Renal pelvis (tissue), 4 donors: ENCODE measurements around the gene NFATC2. TPM values are rescaled to one million over a fixed set of nuclear protein-coding genes. Genes with fewer than 3 reads are reported as not detected.
"Not testable (repeated sequence)": the region's sequence is repeated elsewhere in the genome, so short reads cannot be mapped to it uniquely, and the experiment has no call there.

Experiments
- DNase-seq: peaks from one replicate; pipeline ENCODE4 v3.0.0-alpha.2; 2013
- polyA plus RNA-seq, 3 donors: library from polyadenylated mRNA; unstranded; fragments of 120-200 nt; gene quantifications; one replicate each; pipeline ENCODE4 v1.2.1, GENCODE V29; 2013; ENCODE audit not compliant: insufficient read length in 3 of 3

Gene NFATC2
- polyA plus RNA-seq, 3 donors, result 1.6 to 1.7 (median 1.7) TPM

DNA sequence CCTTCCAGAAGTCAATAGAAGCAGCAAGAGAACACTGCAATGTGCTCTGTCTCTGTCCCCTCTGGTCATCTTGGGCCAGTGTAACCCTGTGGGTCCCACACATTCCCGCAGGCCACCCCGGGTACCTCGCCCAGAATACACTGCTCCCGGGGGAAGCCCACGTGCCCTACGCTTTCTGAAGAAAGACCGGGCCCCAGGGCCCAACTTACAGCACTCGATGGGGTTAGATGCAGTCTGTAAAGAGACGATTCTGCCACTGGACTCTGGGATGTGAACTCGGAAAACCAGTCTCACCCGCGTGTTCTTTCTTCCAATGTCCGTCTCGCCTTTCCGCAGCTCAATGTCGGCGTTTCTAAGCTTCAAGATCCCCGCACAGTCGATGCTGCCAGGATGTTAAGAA is 68.7 kb downstream of the NFATC2 start:
- DNase-seq, result no peak

DNA sequence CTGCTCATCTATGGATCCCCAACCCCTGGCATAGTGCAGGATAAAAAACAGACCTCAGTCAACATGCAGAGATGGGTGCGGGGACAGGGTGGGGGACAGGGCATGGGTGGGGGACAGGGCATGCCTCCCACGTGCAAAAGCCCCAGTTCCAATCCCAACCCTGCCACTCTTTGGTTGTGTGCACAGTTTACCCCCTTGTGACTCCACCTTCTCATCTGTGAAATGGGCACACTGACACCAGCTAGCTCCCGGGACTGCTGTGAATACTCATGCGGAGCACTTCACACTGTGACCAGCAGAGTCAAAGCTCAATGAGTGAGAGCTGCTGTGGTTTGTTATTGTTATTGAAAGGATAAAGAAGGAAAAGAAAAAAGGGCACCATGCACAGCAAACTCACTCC is 69.3 kb downstream of the NFATC2 start:
- DNase-seq, result no peak

DNA sequence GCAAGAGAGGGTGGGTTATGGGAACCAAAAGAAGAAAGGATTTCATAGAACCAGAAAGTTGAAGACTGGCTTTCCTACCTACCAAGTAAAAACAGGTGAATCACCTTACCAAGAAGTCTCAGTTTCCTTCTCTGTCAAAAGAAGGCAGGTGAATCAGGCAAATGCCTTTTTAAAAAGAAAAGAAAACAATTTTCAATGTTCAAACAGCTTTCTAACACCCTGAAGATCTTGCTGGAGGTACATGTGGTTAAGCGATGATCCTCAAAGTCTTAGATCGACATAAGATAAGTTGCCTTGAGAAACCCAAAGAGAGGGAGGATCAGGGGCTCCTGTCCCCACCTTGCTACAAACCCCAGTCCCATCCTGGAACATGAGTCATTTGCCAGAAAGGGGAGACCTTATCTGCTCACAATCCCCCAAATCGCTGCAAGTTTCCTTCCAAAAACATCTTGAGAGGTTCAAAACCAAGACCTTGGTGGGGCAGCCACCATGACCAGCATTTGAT is 71.6 kb downstream of the NFATC2 start:
- no peak for DNase-seq

- no peak for DNase-seq
Measured at GRCh38 chr20:51470499-51470820, 72.1 kb downstream of the NFATC2 start.

GRCh38 chr20:51469578-51470498 is 72.7 kb downstream of the NFATC2 start:
- no peak for DNase-seq

DNA sequence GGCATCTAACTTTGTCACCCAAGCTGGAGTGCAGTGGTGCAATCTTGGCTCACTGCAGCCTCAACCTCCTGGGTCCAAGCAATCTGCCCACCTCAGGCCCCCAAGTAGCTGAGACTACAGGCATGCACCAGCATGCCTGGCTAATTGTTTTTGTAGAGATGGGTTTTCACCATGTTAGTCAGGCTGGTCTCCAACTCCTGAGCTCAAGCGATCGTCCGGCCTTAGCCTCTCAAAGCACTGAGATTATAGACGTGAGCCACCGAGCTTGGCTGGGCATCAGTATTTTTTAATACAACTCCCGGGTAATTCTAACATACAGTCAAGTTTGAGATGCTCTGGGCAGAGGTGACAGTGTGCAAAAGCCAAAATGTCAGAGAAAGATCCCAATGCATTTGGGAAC is 73.5 kb downstream of the NFATC2 start:
- DNase-seq, result no peak

DNA sequence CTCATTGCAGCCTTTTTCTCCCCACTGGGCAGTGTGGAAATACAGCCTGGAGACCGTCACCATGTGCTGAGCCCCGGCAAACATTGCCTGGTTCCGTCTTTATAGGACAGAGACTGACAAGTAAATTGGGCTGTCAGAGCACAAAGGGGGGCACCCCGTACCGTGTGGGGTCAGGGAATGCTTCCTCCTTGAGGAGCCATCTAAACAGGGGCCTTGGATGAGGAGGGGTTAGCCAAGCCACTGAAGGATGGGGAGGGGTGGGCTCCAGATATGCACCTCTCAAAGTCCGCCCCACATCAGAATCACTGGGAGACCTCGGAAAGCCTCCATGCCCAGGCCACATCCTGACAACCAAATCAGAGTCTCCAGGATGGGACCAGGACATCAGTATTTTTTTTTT is 73.9 kb downstream of the NFATC2 start:
- no peak for DNase-seq

DNA sequence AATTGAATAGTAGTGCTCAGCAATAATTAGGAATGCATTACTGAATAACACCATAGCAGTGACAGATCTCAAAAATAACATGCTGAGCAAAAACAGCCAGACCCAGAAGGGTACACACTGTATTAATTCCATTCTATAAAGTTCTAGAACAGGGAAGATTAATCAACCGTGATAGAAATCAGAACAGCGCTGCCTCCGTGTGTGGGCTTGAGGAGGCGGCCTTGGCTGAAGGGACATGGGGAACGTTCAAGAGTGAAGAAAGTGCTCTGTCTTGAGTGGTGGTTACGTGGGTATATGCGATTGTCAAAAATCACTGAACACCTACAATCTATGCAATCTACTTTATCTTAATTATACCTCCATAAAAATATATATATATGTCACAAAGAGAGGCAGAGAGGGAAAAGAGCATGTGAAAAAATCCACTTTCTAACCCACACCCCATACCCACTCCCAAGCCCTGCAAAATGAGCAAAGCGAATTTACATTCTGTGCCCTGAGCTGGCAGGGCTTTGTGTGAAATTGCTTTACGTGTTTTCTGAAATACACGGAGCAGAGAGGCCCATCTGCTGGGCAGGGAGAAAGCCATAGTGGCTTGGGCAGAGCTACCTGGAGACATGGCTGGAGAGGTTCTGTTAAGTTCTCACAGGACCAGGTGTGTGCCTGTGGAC is 74.4 kb downstream of the NFATC2 start:
- no peak for DNase-seq

DNA sequence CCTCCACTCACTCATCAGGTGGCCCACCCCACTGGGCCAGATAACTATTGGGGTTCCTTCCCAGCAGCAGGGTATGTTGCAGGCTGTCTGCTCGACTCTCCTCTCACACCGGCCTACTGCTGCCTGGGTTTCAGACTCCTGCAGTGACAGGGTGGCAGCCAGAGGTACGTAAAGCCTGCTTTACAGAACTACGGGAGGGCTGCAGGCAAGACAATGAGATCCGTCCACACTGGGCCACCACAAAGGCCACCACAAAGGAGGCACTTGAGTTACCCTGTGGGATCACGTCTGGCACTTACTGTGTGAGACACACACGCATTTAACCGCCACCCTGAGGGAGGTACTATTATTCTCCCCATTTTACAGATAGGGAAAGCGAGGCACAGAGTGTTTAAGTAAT is 78.5 kb downstream of the NFATC2 start:
- DNase-seq, result no peak

DNA sequence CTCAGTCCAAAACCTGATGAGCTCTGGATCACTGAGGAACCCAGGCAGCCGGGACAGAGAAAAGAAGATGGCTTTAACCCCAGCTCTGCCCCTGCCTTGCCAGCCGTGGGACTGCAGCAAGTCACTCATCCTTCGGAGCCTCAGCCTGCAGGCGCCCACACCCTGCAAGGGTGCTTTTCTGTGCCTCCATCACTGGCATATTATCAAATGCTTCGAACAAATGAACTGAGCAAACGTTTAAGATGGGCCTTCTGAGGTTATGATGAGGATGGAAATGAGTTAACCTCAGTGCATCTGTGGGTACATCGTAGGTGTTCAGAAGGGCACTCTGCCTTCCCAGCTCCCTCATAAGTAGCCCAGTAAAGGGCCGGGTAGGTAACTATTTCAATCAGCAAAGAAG is 79.0 kb downstream of the NFATC2 start:
- no peak for DNase-seq

GRCh38 chr20:51462566-51463276 is 79.8 kb downstream of the NFATC2 start:
- no peak for DNase-seq

DNA sequence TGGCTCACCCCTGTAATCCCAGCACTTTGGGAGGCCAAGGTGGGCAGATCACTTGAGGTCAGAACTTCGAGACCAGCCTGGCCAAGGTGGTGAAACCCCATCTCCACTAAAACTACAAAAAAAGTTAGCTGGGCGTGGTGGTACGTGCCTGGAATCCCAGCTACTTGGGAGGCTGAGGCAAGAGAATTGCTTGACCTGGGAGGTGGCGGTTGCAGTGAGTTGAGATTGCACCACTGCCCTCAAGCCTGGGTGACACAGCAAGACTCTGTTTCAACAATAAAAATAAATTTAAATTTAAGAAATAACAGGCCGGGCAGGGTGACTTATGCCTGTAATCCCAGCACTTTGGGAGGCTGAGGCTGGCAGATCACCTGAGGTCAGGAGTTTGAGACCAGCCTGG is 80.7 kb downstream of the NFATC2 start:
- DNase-seq, result not testable (repeated sequence)

- DNase-seq, result no peak
Measured at GRCh38 chr20:51461306-51461705, 81.2 kb downstream of the NFATC2 start.

DNA sequence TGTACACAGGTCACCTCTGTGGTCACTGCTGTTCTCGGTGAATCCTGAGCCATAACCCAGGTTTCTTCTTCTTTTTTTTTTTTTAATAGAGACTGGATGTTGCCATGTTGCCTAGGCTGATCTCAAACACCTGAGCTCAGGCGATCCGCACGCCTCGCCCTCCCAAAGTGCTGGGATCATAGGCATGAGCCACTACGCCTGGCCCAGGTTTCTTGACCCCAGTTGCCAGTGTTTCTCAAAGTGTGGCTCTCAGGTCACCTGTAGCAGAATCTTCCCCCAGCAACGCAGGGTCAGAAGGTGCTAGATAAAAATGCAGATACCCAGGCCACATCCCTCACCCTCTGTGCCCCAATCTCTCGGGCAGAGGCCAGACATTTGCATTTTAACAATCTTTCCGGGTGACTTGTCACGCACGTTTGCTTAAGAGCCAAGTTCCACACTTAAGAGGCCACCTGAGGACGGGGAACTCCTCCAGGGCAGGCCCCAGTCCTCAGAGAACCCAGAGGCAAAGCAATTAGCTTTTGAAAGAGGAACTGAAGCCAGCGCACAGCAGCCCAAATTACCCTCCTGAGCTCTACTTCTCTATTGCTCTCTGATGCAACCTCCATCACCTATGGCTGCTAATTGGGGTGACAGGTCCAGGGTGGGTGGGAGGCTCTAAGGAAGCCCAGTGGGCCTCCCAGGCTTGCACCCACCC is 81.8 kb downstream of the NFATC2 start:
- DNase-seq, result no peak

DNA sequence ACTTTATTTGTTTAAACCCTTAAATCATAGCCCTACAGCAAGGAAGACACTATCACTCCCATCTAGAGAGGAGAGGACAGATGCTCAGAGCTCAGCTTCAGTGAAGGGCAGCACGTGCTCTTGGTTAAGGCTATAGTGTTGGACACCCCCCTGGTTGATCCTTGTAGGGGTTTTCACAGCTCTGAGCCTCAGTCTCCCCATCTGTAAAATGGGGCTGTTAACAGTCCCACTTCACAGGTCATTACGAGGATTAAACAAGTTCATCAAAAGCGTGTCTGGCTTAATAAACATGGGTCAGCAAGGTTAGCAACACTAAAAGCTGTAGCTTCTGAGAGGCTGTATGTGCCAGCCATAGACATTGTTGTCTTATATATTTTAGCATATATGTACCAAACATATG is 82.4 kb downstream of the NFATC2 start:
- DNase-seq, result no peak

GRCh38 chr20:51458751-51459439 is 83.6 kb downstream of the NFATC2 start:
- no peak for DNase-seq

DNA sequence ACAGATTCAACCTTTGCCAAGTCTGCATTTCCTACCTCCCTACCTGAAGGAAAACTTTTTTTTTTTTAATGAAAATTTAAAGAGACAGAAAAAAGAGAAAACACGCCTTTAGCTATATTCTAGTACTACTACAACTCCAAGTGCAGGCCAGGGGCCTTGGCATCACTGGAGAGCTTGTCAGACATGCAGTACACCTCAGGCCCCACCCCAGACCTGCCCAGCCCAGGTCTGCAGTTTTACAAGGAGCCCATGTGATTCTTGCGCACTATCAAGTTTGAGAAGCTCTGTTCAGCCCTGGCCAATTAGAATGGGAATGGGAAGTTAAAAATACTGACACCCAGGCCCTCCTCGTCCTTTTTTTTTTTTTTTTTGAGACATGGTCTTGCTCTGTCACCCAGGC is 85.0 kb downstream of the NFATC2 start:
- DNase-seq, result no peak

GRCh38 chr20:51456511-51457509 is 85.7 kb downstream of the NFATC2 start:
- DNase-seq, result peak; percentile 80

GRCh38 chr20:51454250-51454865 is 88.2 kb downstream of the NFATC2 start:
- no peak for DNase-seq
